ENCODE measurements around the gene ALDH3B1. TPM values are rescaled to one million over a fixed set of nuclear protein-coding genes. Genes with fewer than 3 reads are reported as not detected.

ALDH3B1 gene
- polyA plus RNA-seq, 1 experiment: 24.0 TPM

GRCh38 chr11:68008381-68009337, 1.5 kb upstream of the ALDH3B1 start:
- Histone ChIP-seq H3K4me3 (ENCODE audit: low read depth, low read length) (no peak overlapping the region), H3K27me3 (ENCODE audit: control insufficient read depth, insufficient read depth, low read length) (no peaks in the 10 kb centered on the region), H3K27ac (ENCODE audit: low read depth, low read length) (peak overlapping the region; percentile 93), H3K9me3 (ENCODE audit: control insufficient read depth, insufficient read depth, low read length) (no peaks in the 10 kb centered on the region; the same call in 1 of the 2 replicates)
- POLR2A ChIA-PET: no interaction called here
- CTCF ChIA-PET: interaction anchor here (1.2 kb wide), 1 partner anchor 14 kb away, joined by 6 read pairs; no protein-coding TSS in a partner anchor
- no peak for DNase-seq (ENCODE audit: low read depth, low spot score)
- TF ChIP-seq, protein P1, sequence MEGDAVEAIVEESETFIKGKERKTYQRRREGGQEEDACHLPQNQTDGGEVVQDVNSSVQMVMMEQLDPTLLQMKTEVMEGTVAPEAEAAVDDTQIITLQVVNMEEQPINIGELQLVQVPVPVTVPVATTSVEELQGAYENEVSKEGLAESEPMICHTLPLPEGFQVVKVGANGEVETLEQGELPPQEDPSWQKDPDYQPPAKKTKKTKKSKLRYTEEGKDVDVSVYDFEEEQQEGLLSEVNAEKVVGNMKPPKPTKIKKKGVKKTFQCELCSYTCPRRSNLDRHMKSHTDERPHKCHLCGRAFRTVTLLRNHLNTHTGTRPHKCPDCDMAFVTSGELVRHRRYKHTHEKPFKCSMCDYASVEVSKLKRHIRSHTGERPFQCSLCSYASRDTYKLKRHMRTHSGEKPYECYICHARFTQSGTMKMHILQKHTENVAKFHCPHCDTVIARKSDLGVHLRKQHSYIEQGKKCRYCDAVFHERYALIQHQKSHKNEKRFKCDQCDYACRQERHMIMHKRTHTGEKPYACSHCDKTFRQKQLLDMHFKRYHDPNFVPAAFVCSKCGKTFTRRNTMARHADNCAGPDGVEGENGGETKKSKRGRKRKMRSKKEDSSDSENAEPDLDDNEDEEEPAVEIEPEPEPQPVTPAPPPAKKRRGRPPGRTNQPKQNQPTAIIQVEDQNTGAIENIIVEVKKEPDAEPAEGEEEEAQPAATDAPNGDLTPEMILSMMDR (IDR thresholded peaks at IDR 0.05; ENCODE audit: low read depth, low read length): no peak

DNA sequence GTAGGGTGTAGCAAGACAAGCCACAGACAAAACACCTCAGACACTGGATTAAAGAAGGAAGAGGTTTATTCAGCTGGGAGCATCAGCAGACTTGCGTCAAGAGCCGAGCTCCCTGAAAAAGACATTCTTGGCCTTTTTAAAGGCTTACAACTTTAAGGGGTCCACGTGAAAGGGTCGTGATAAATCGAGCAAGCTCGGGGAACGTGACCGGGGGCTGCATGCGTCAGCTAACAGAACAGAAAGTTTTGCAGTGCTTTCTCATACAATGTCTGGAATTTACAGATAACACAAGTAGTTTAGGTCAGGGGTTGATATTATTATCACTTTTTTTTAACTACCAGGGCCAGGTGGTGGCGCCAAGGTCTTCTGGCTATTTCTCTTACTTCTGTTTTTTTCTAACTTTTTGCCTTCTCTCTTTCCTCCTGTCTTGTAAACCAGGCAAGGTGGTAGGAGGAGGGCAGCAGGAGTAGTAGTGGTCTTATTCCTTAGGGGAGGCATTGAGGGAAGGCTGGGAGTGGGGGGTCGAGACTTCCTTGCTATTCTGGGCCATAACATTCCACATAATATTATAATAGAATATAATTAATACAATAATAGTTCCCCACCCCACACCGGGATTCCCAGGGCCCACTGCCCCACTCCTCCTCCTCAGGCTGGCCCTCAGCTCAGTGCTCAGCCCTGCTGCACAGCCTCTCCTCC, 587 bp upstream of the ALDH3B1 start:
- DNase-seq (ENCODE audit: low read depth, low spot score): no peak
- CTCF ChIA-PET: interaction anchor here (0.6 to 1.7 kb wide), 3 partner anchors 15 to 200 kb away, joined by 3 to 6 read pairs (median 5); no protein-coding TSS in a partner anchor
- TF ChIP-seq, protein P1 (IDR thresholded peaks at IDR 0.05; ENCODE audit: low read depth, low read length): peak; percentile 41

DNA sequence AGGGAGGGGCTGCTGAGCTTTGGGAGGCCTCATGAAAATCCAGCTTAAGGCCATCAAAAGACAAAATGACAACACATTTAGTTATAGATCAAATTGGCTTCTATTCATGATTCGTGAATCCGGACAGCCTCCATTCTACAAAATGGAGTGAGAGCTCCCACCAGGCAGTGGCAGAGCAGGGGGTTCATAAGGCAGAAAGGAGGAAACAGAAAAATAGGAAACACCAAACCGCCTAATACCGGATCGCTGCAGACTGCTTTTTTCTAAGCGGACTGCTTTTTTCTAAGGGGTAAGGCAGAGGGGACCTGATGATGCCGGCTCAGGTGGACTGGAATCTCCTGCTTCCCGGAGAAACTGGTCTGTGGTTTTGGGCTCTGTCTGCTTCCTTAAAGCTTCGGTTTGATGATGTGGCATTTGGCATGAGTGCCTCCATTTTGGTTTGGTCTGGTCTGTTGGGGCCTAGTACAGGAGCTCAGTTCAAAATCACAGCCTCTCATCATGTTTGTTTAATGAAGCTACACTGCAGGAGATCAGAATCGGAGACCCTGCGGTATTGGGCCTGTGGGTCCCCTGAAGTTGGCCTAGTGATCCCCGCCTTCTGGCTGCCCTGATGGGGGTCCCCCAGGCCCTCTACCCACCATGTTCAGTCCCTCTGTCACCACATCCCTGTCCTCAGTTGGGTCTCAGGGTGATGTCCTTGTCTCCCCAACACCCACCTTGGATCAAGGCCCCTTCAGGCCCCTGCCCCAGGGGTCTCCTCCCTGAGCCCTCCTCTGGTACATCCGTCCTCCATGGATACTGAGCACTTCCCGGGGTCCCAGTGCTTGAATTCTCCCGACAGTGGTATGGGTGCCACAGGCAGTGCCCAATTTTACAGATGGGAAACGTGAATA, 1.2 kb downstream of the ALDH3B1 start:
- Histone ChIP-seq H3K27ac (ENCODE audit: low read depth, low read length) (peak overlapping the region; percentile 93), H3K27me3 (ENCODE audit: control insufficient read depth, insufficient read depth, low read length) (no peaks in the 10 kb centered on the region), H3K9me3 (ENCODE audit: control insufficient read depth, insufficient read depth, low read length) (no peaks in the 10 kb centered on the region; the same call in 1 of the 2 replicates), H3K4me3 (ENCODE audit: low read depth, low read length) (peak overlapping the region; percentile 61)
- TF ChIP-seq, protein P1 (IDR thresholded peaks at IDR 0.05; ENCODE audit: low read depth, low read length): no peak
- POLR2A ChIA-PET: interaction anchor here (1.3 kb wide), 1 partner anchor 17 kb away, joined by 3 read pairs; no protein-coding TSS in a partner anchor
- CTCF ChIA-PET: interaction anchor here (1.7 kb wide), 1 partner anchor 198 kb away, joined by 5 read pairs; no protein-coding TSS in a partner anchor
- no peak for DNase-seq (ENCODE audit: low read depth, low spot score)

More for the DNA sequence above, 587 bp upstream of the ALDH3B1 start:
- Histone ChIP-seq H3K27ac (ENCODE audit: low read depth, low read length) (peak overlapping the region; percentile 93), H3K4me3 (ENCODE audit: low read depth, low read length) (peak overlapping the region; percentile 61), H3K9me3 (ENCODE audit: control insufficient read depth, insufficient read depth, low read length) (no peaks in the 10 kb centered on the region; the same call in 1 of the 2 replicates), H3K27me3 (ENCODE audit: control insufficient read depth, insufficient read depth, low read length) (no peaks in the 10 kb centered on the region)
- POLR2A ChIA-PET: interaction anchor here (0.6 to 1.4 kb wide), 6 partner anchors 9 to 526 kb away, joined by 3 to 4 read pairs (median 3); no protein-coding TSS in a partner anchor

DNA sequence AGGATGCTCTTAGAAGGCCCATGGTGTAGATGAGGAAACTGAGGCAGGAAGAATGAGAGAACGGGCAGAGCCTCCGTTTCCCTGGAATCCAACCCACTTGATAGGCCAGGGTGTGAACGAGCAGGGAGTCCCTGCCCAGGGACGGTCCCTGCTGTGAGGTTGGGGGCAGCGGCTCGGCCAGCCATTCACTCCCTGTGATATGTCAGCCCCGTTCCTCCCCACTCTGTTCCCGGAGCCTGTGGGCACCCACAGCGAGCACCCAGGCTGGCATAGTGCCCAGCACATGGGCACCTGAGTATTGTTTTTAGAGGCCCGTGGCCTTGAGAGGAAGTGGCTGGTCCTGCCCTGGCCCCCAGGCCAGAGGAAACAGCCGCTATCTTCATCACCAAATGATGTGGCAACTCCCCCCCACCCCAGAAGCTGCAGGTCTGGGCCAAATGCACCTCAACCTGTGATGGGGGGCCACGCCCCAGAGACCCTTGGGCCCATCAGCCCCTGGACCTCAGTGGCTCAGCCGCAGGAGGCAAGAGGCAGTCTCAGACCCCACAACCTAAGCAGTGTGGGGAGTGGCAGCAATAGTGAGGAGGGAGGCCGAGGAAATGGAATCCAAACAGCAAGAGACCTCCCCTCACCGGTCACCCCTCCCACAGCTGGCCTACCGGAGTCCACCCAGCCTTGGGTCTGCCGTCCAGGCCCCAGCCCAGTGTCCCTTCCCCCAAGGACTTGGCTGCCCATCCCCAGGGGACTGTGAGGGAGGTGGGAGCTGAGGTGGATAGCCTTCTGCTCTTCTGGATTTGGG, 2.1 kb downstream of the ALDH3B1 start:
- no peak overlapping the region for H3K4me3 ChIP-seq (ENCODE audit: low read depth, low read length)
- DNase-seq (ENCODE audit: low read depth, low spot score): no peak
- TF ChIP-seq, protein P1 (IDR thresholded peaks at IDR 0.05; ENCODE audit: low read depth, low read length): no peak
- H3K9me3 ChIP-seq (ENCODE audit: control insufficient read depth, insufficient read depth, low read length): no peaks in the 10 kb centered on the region; the same call in 1 of the 2 replicates
- POLR2A ChIA-PET: no interaction called here
- H3K27me3 ChIP-seq (ENCODE audit: control insufficient read depth, insufficient read depth, low read length): no peaks in the 10 kb centered on the region
- peak overlapping the region; percentile 95 for H3K27ac ChIP-seq (ENCODE audit: low read depth, low read length)
- CTCF ChIA-PET: no interaction called here
